HEK293T (cell line): ENCODE results near the gene PLD1.
"Not testable (repeated sequence)": the region's sequence is repeated elsewhere in the genome, so short reads cannot be mapped to it uniquely, and the experiment has no call there.

ENCODE experiments used
- CTCF ChIA-PET: fragments of 350-600 bp; formaldehyde crosslinking; extraction: SDS; loops from one replicate; lab custom pipeline; 2021; ENCODE audit warnings: antibody characterized with exemption, inconsistent platforms; lab: Yijun Ruan, JAX
- POLR2A ChIA-PET: fragments of 350-600 bp; formaldehyde crosslinking; extraction: SDS; loops from one replicate; lab custom pipeline; 2020; ENCODE audit warnings: antibody characterized with exemption, inconsistent platforms; lab: Yijun Ruan, JAX
- DNase-seq: peaks from one replicate; pipeline ENCODE4 v3.0.0; 2012; ENCODE audit warnings: mixed read lengths; ENCODE audit errors: extremely low spot score
- ARNT ChIP-seq: fragments of 450-650 bp; IDR thresholded peaks from 2 replicates; pipeline ENCODE4 v1.6.1; 2017; ENCODE audit warnings: mild to moderate bottlenecking
- BHLHE40 ChIP-seq: fragments of 450-650 bp; IDR thresholded peaks from 2 replicates; pipeline ENCODE4 v1.6.1; 2016; ENCODE audit warnings: mild to moderate bottlenecking, moderate library complexity, borderline replicate concordance
- CTBP1 ChIP-seq: fragments of 450-650 bp; IDR thresholded peaks from 2 replicates; pipeline ENCODE4 v1.6.1; 2016; ENCODE audit warnings: borderline replicate concordance
- ELF4 ChIP-seq: fragments of 450-650 bp; IDR thresholded peaks from 2 replicates; pipeline ENCODE4 v1.6.1; 2017; ENCODE audit warnings: antibody characterized with exemption
- FOXA1 ChIP-seq: fragments of 450-650 bp; IDR thresholded peaks from 2 replicates; pipeline ENCODE4 v1.6.1; 2016; ENCODE audit warnings: mild to moderate bottlenecking
- FOXK2 ChIP-seq: fragments of 450-650 bp; IDR thresholded peaks from 2 replicates; pipeline ENCODE4 v1.6.1; 2016; ENCODE audit warnings: mild to moderate bottlenecking
- FOXM1 ChIP-seq: fragments of 450-650 bp; IDR thresholded peaks from 2 replicates; pipeline ENCODE4 v1.6.1; 2017; ENCODE audit warnings: mild to moderate bottlenecking, borderline replicate concordance
- HDGF ChIP-seq: fragments of 450-650 bp; IDR thresholded peaks from 2 replicates; pipeline ENCODE4 v1.6.1; 2017; ENCODE audit warnings: antibody characterized with exemption, borderline replicate concordance
- L3MBTL2 ChIP-seq: fragments of 450-650 bp; conservative IDR thresholded peaks from 2 replicates; pipeline ENCODE4 v1.6.1; 2016; ENCODE audit warnings: mild to moderate bottlenecking
- LEF1 ChIP-seq: fragments of 450-650 bp; IDR thresholded peaks from 2 replicates; pipeline ENCODE4 v1.6.1; 2017; ENCODE audit warnings: mild to moderate bottlenecking, borderline replicate concordance
- NFRKB ChIP-seq: fragments of 450-650 bp; IDR thresholded peaks from 2 replicates; pipeline ENCODE4 v1.6.1; 2016; ENCODE audit warnings: mild to moderate bottlenecking, moderate library complexity
- PKNOX1 ChIP-seq: fragments of 450-650 bp; IDR thresholded peaks from 2 replicates; pipeline ENCODE4 v1.6.1; 2016
- SP1 ChIP-seq: fragments of 450-650 bp; IDR thresholded peaks from 2 replicates; pipeline ENCODE4 v1.6.1; 2017
- SUZ12 ChIP-seq: fragments of 450-650 bp; IDR thresholded peaks from 2 replicates; pipeline ENCODE4 v1.6.1; 2016; ENCODE audit warnings: mild to moderate bottlenecking
- TARDBP ChIP-seq: fragments of 450-650 bp; IDR thresholded peaks from 2 replicates; pipeline ENCODE4 v1.6.1; 2016
- ZNF384 ChIP-seq: fragments of 450-650 bp; IDR thresholded peaks from 2 replicates; pipeline ENCODE4 v1.6.1; 2016

The PLD1 gene

GRCh38 chr3:171824824-171825221 is 14.5 kb upstream of the PLD1 start:
- TF ChIP-seq PKNOX1 (no peak), CTBP1 (no peak), SP1 (no peak), BHLHE40 (no peak)
- ChIA-PET CTCF (interaction anchor here (0.5 kb wide), 1 partner anchor 11 kb away, joined by 3 read pairs; no protein-coding TSS in a partner anchor), POLR2A (no interaction called here)
- no peak for DNase-seq

GRCh38 chr3:171824116-171824515 is 13.8 kb upstream of the PLD1 start:
- CTCF ChIA-PET, result interaction anchor here (0.5 to 1.5 kb wide), 2 partner anchors 10 to 53 kb away, joined by 3 to 4 read pairs; no protein-coding TSS in a partner anchor
- no peak for DNase-seq
- TF ChIP-seq BHLHE40 (no peak), ARNT (no peak), L3MBTL2 (no peak), ELF4 (no peak), ZNF384 (no peak), CTBP1 (no peak), TARDBP (no peak), SP1 (no peak), PKNOX1 (no peak)
- POLR2A ChIA-PET, result no interaction called here

- TF ChIP-seq HDGF (no peak), FOXA1 (no peak), FOXM1 (no peak), FOXK2 (no peak), ARNT (no peak), LEF1 (no peak), PKNOX1 (no peak), BHLHE40 (no peak), ZNF384 (no peak), NFRKB (no peak), CTBP1 (no peak)
- ChIA-PET POLR2A (no interaction called here), CTCF (interaction anchor here (0.6 to 1.5 kb wide), 2 partner anchors 51 to 162 kb away, joined by 3 to 4 read pairs; no protein-coding TSS in a partner anchor)
- DNase-seq, result no peak
Observed at GRCh38 chr3:171822431-171823106, 12.3 kb upstream of the PLD1 start.

- DNase-seq, result no peak
- ChIA-PET CTCF (interaction anchor here (0.6 kb wide), 2 partner anchors 141 to 161 kb away, joined by 3 read pairs; no protein-coding TSS in a partner anchor), POLR2A (no interaction called here)
- TF ChIP-seq SP1, result no peak
Observed at GRCh38 chr3:171821778-171822358, 11.6 kb upstream of the PLD1 start.

GRCh38 chr3:171821044-171821443 is 10.8 kb upstream of the PLD1 start:
- no peak for DNase-seq
- CTCF ChIA-PET, result no interaction called here
- TF ChIP-seq SUZ12 (no peak), TARDBP (no peak), NFRKB (no peak), FOXM1 (no peak)
- POLR2A ChIA-PET, result no interaction called here

GRCh38 chr3:171817074-171817800 is 7.0 kb upstream of the PLD1 start:
- ChIA-PET POLR2A (interaction anchor here (1.0 kb wide), 1 partner anchor 12 kb away, joined by 4 read pairs; no protein-coding TSS in a partner anchor), CTCF (no interaction called here)
- TF ChIP-seq ELF4 (no peak), ZNF384 (no peak), TARDBP (no peak), LEF1 (no peak)
- DNase-seq, result no peak

GRCh38 chr3:171815973-171816595 is 5.8 kb upstream of the PLD1 start:
- DNase-seq, result no peak
- CTCF ChIA-PET, result interaction anchor here (0.6 kb wide), 1 partner anchor 11 kb away, joined by 4 read pairs; no protein-coding TSS in a partner anchor

GRCh38 chr3:171814662-171815061 is 4.4 kb upstream of the PLD1 start:
- POLR2A ChIA-PET, CTCF ChIA-PET: not testable (repeated sequence)

More at GRCh38 chr3:171815973-171816595, 5.8 kb upstream of the PLD1 start:
- TF ChIP-seq ZNF384 (no peak), TARDBP (no peak), FOXA1 (no peak), LEF1 (no peak), BHLHE40 (no peak)
- POLR2A ChIA-PET, result no interaction called here

More at GRCh38 chr3:171814662-171815061, 4.4 kb upstream of the PLD1 start:
- DNase-seq, result not testable (repeated sequence)
